Stimulated activated CD8-positive, alpha-beta memory T cell treated with anti-CD3 and anti-CD28 coated beads, Interleukin-12 subunit alpha, Interleukin-12 subunit beta, amount 100 ng/mL, for 1 hour (primary cell): ENCODE data around the gene ANK3.
"Not testable (repeated sequence)": the region's sequence is repeated elsewhere in the genome, so short reads cannot be mapped to it uniquely, and the experiment has no call there.

ENCODE experiments used
- DNase-seq: peaks from one replicate; pipeline ENCODE4 v3.0.0-alpha.2; 2020; ENCODE audit warnings: low read depth

Gene ANK3

DNA sequence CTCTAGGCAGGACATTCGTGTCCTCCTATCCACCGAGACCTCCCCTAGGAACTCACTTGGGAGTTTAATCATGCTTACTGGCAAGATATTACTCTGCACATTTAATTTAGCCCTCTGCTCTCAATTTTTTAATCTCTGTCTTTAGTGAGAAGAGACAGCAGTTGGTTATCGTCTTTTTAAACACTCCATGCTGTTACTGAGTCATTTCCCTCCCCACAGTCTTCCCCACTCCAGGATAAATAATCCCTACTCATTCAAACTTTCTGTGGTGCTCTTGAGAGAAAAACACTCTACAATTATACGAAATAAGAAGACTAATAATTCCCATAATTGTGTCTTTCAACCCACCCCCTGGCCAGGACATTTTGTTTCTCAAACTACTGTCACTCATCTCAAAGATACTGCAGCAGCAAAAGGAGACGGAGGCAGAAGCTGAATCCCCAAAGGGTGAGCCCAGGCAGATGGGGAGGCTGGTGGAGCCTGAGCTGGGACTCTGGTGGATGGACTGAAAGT, 84.2 kb downstream of the ANK3 start:
- no peak for DNase-seq

DNA sequence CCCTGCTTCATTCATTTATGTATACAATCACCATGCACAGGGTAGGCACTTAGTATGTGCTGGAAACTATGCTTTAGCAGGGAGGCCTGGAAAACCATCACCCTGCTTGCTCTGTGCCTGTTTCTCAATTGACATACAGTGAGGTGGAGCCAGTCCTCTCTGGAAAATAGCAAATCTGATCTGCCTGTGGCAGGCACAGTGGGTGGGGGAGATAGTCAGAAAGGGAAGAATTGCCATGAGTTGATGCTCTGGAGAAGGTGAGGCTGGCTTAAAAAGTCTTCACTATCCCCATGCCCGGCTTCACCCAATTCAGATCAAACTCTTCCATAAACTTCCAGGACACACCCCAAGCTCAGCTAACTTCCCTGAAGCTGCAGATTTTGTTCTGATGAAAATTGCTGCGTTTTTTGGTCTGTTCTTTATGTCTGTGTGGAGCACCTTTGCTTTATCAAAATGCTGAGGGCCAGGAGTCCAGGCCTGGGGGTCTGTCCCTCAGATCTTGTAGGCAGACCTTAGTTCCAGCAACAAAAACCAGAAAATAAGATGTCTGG, 84.8 kb downstream of the ANK3 start:
- DNase-seq = no peak

DNA sequence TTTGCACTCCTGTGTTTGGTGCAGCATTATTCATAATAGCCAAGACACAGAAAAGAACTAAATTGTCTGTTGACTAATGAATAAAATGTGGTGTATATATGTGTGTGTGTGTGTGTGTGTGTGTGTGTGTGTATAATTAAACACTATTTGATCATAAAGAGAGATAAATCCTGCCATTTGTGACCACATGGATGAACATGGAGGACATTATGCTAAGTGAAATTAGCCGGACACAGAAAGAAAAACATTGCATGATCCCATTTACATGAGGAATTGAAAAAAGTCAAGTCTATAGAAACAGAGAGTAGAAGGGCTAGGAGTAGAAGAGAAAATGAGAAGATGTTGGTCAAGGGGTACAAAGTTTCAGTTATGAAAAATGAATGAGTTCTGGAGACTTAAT, 85.9 kb downstream of the ANK3 start:
- no peak for DNase-seq

DNA sequence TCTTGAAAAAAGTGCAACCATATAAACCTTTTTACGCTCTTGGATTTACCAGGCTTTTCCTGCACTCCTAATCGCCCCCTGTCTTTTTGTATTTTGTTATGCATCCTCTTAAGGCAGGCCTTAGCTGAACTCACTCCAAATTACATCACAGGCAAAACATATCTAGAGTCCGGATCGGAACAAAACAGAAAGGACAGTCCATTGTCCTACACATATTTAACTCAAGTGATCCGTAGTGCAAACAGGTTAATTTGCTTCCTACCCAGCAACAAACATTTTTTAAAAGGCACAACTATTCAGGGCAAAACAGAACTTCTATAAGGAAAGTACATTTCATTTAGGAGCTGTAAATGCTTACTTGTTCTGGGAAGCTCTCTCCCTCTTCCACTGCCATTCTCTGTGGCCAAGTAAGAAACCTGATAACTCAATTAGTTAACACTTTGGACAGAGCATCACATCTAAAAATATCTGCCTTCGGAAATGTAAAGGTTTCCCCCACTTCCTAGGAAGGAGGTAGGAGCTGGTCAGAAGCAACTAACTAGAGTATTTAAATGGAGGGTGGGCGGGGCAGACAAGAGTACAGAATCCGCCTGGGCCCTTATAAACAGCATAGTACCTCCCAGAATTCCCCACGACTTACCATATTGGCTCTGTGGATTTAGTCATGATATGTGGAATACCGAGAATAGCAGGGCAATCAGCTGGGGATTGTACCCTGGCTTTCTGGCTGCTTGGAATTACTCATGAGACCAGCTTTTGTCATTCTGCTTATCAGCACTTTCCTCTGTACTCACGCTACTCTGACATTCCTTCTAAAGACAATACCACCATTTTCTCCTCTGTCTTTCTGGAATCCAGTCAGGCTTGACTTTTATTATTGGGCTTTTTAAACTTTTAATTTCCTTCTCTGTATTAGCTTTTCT, 89.5 kb downstream of the ANK3 start:
- no peak for DNase-seq

DNA sequence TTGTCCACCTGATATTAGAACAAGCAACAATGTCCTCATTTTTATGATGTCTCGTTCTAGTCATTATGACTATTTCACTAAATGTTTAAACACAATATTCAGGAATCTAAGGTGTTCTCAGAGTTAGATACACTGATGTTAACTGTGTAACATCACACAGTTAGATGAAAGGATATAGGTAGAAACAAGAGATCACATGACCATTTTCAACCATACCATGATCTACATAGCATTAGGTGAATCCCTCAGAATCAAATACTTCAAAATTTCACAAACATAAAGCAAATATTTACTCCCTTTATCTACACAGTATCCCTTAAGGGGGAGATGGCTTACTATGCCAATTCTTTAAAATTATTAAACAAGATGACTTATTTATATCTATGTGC, 90.3 kb downstream of the ANK3 start:
- no peak for DNase-seq

DNA sequence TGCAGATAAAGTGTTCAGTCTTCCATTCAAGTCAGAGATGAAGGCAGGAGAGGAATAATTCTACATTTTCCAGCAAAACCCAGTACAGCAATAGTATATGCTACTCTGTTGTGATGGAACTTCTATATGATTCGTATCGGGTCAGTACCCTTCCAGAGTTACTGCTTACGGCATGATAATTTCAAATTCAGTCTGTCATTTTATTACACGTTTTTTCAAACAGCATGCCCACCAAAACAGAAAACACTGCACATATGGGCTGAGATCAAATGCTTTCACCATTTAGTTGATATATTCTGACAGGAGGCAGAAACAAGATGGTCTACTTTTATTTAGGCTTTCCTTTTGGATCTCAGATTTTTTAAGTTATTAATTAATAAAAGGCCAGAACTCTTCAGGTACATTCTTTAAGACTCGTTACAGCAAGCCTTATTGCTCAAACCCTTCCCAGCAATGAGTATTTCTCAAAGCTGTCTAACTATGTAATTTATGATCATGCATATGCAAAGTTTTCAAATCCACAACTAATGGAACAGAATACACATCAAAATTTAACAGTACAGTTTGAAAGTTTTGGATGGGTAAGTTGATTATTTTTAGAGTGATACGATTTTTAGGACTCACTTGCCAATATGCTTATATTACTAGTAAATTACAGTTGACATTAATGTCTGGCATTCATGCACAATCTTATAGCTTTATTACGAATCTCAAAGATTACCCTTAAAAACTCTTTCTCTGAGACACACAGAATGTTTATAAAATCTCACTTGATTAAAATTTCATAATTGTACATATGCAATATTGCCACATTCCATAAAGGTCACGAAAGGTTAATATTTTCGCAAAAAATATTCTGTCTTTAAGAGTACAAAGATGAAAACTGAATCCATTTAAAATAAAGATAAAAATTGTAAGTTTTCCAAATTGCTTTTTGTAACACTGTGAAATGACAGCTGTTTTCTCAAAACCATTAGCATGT, 91.0 kb downstream of the ANK3 start:
- no peak for DNase-seq

DNA sequence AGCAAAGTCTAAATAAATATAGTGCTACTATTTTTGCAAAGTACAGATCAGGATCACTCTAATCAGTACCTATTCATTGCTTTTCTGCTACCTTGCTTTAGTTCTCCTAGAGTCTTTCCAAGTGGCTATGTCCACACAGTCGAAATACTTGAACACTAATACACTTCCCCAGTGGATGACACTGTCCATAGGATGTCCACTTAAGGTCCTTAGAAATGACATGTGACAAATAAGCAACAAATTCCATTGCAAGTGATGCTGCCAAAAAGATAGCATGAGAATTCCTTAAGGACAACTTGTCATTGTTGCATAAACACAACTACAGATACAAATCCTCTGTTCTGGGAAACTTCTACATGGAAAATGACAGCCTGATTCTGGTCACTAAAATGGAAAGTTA, 93.6 kb downstream of the ANK3 start:
- DNase-seq = no peak

DNA sequence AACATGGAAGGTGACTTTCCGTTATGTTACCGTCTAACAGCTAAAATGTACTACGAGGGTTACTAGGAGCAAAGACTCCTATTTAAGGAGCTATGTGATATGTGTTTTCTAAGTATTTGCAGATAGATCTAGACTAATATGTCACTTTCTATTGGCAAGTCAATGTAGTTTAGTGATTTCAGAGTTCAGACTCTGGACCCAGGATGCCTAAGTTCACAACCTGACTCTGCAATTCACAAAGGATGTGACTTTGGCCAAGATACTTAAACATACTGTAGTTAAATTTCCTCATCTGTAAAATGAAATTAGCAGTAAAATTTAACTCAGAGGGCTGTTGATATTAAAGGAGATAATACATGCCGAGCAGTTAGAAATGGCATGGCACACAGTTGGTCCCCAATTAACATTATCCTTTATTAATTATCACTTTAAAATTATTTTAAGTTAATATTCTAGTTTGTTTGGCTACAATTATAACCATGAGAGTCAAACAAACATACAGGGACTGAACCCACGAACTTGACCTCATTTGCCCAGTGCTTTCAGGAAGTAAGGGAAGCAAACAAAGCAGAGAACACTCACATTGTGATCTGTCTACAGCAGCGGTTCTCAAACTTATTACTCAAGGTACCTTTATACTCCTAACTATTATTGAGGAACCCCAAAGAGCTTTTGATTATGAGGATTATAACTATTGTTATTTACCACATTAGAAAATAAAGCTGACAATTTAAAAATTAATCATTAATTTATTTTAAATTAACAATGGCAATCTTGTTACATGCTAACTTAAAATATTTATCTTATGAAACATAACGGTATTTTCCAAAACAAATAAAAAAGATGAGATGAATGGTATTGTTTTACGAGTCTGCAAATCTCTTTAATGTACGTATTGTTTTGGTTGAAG, 94.4 kb downstream of the ANK3 start:
- DNase-seq = no peak

DNA sequence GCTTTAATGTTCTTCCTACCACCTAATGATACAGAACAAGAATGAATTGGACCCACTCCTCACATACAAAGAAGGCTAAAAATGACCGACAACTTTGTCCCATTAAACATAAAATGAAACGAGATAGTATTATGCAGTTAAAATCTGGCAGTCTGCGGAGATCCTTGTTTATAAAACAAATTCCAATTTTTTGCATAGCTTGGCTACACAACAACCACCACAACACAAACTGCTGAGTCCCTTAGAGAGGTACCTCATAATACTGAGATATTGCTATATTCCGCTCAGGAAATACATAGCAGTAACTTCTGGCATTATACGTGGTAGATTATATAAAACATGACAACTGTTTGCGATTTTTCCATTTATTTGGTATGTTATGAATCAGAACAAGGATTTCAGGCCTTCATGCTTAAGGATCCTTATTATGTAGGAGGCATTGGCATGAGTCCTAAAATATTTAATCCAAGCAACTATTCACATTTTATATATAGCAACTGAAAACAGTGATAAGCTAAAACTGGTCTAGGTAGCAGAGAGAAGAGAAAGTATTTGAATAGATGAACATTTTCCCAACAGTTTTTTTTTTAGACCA, 96.0 kb downstream of the ANK3 start:
- DNase-seq = no peak

DNA sequence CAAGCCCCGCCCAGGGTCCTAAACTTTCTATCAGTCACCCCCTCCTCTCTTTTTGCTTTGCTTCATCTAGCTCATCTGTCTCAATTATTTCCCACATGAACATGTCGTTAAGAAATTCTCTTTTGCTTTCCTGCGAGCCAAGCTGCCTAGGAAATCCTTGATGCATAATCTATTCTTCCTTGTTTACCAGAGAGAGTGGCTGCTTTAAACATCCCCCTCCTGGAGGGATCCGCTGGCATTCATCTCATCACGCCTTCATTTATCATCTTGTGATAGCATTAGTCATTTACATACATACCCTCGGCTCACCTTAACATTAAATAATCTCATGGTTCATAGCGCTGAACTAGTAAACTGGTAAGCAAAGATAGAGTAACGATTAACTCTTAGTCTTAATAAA, 96.7 kb downstream of the ANK3 start:
- no peak for DNase-seq

DNA sequence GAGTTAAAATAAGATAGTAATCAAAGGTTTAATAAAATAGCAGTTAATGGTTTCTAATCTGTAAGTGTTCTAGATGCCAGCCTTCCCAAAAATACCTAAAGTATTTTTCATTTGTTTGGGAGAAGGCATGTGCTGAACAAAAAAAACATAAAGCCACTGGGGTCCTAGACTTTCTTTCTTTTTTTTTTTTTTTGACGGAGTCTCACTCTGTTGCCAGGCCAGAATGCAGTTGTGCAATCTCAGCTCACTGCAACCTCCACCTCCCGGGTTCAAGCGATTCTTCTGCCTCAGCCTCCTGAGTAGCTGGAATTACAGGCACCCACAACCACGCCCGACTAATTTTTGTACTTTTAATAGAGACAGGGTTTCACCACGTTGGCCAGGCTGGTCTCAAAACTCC, 97.1 kb downstream of the ANK3 start:
- not testable (repeated sequence) for DNase-seq

DNA sequence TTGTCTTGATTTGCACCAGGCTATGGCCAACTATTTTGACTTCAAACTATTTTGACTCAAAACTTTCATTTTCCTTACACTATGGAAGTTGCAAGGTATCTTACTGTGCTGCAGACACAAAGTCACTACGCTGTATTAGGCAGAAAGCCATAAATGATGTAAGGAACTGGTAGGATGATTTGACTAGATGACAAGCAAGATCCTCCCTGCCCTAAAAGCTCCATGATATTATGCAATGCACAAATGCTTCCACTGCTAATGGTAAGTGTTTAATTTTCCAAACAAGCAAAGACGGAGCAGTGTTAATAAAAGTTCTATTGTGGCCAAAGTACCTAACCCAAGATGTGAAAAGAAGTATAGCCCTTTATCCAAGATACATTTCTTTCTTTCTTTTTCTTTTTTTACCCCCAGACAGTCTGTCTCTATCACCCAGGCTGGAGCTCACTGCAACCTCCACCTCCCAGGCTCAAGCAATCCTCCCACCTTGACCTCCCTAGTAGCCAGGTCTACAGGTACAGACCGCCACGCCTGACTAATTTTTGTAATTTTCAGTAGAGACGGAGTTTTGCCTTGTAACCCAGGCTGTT, 98.2 kb downstream of the ANK3 start:
- no peak for DNase-seq

DNA sequence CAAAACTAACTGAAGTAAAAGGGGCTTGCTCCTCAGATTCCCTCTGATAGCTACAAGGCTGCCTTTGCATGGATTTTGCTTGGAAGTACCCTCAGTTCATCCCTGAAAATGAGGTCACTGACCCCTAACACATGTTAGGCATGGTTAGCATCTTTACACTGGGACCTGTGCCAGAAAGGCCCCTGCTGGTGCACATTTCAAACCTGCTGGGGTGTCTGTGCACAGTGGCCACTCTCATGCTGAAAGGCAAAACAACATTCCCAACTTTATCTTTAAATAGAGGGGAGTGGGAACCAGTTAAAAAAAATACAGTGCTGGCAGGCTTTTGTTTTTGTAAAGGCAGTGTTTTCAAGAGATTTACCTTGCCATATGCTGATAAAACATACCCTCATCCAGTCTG, 99.1 kb downstream of the ANK3 start:
- no peak for DNase-seq

DNA sequence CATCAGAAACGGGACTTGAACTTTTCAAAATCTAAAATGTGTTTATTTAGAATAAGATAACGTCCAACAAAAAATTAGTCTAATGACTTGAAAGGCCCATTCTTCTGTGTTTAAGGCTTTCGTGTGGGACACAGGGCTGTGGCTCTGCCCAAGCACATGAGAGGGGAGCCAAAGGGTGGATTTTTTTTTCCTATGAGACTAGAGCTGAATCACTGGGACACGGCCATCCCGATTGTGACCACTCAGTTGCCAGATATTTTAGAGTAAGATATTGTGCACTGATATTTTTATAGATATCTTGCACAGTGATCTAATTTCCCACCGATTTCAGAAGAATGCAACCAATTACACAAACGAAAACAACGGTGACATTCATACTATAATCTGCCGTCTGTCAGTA, 99.9 kb downstream of the ANK3 start:
- no peak for DNase-seq

DNA sequence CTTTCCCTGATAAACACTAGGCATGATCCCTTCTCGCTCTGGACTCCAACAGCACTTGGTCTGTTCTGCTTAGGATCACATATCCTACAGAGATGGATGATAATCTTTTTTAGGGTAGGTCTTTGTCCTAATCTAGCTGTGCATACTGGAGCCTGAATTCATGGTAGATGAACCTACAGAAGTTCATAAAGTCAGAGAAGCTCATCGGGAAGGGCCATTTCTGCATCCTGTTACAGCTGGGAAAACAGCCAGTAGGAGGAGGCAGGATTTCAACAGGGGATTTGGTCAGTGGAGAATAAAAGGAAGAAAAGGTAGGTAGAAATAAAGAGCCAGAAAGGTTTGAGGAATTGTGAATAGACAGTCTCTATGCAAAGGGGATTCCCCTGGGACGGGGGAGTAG, 101.4 kb downstream of the ANK3 start:
- no peak for DNase-seq

DNA sequence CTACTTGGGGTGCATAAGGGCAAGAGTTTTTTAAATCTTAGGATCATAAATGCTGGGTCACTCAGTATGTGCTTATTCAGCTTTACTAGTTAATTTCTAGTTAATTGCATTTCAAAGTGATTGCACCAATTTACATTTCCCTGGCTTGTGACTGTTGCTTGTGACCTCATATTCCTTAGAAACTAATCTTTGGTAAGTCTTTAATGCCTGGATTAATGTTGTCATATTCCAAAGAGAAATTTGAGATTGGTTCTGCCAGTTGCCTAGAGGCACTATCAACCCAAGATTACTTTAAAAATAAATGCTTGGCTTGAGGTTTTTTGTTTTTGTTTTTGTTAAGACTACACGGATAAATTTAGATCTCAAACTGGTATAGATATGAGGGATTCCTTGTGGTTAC, 103.1 kb downstream of the ANK3 start:
- DNase-seq = no peak

DNA sequence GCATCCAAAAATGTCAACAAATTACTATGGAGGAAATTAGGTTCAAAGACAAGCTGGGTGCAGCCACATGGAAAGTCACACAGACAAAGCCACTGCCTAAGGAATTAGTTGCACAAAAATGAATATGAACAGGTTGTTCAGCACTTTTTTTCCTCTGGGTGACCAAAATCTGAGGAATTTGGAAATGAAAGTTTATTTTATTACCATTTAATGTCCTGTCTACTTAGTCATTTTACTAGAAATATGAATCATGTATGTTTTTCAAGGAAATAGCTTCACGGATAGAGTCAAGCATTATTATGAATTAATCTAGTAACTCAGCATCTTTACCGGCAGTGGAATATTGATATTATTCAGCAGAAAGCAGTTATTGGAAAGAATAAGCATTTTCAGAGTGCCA, 106.3 kb downstream of the ANK3 start:
- DNase-seq = no peak

DNA sequence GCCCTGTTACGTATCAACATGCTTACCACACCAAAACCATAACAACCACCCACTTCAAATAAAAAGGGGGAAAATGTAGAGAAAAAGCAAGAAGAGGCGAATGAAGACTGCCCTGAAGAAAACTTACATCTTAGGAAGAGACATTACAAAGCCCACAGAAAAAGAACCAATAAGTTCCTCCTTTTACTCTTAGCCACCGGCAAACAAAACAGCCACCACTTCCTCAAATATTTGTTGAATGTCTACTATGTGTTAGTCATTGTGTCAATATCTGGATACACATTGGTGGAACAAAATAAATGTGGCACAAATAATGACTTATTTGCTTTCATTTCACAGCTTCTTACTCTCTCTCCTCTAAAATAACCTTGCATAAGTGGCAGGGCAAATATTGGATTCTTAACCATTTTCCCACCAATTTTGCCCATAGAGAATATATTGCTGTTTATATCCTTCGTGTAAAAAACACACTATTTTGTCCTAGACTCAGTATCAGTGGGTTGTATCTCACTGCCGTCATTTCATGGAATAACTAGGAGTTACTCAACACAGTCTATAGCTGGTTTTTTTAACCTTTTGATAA, 106.8 kb downstream of the ANK3 start:
- DNase-seq = no peak

DNA sequence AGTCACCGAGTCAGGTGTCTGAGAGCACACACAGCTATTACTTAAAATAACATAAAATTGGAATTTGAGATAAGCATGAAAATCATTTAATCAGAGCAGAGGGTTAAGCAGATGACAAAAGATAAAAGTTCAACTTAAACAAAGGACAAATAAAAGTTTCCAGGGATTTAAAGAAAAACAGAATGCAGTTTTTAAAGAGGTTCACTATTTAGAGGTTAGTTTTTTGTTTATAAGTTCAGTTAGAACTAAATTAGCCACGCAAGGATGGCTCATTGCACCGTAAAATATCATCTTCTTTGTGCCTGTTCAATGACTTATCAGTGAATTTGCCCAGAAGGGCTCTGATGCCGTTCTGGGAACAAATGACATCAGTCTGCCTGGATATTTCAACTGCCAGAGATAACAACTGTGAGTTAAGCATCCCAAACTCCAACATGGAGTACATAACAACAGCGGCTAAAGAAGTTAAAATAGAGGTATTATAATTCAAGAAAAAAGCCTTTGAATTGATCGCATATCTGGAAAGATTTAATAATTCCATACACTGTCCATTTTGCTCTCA, 107.8 kb downstream of the ANK3 start:
- no peak for DNase-seq

DNA sequence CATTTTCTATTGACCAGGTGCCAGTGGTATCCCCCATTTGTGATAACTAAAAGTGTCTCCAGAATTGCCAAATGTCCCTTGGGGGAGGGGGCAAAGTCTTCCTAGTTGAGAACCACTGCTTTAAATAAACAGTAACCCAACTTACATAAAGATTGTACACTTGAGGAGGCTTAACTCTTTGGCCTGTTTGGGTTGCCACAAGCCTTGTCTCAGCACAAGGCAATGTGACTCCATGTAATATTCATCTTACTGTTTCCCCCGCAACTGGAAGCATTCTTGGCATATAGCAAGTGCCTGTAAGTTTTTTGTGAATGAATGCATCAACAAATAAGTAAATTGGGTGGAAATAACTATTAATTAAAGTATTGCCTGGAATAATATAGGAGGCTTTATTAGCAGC, 108.3 kb downstream of the ANK3 start:
- DNase-seq = no peak
